GM19397 (cell line): ENCODE results near the gene CENPM.
"Not testable (repeated sequence)": the region's sequence is repeated elsewhere in the genome, so short reads cannot be mapped to it uniquely, and the experiment has no call there.

Source experiments
- ATAC-seq: cut with Tn5 transposase; IDR thresholded peaks from one replicate; pipeline ENCODE4 v1.9.1; 2021; ENCODE audit warnings: mild to moderate bottlenecking, moderate library complexity; ENCODE audit not compliant: unreplicated experiment

Gene CENPM

DNA sequence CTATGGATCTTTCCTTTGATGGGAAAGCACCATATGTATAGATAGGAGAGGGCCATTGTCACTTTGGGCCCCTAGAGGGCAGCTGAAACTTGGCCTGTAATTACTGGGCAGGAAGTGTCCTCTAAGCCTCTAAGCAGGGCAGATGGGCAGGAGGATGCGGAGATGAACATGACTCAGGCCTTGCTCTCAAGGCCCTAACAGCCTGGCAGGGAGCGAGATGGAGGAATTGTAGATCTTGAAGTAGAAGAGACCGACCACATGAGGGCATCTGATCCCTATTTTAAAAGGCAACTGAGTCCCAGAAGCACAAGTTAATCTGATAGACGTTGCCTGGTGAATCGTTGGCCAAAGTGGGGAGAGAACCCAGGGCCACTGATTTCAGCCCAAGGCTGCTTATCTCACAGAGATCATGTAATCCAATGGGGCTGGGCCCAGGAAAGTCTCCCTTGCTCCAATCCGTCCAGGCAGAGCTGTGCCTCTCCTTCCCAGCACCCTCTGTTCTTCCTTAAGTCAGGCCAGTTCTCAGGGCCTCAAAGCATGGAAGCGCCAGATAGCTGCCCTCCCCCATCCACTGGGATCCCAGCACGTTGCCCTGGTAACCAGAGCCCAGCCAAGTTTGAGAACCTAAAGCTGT is 19.8 kb upstream of the CENPM start:
- ATAC-seq = no peak

DNA sequence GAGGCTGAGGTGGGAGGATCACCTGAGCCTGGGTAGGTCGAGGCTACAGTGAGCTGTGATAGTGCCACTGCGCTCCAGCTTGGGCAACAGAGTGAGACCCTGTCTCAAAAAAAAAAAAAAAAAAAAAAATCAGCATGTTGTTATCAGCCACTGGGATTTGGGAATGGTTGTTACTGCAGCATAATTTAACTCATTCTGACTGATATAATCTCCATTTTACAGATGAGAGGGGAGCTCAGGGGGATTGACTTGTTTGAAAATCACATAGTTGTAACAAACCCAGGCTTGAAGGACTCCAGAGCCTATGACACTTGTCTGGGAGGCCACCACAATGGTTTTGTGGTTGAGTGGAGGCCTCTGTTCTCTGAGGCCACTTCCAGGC is 19.3 kb upstream of the CENPM start:
- ATAC-seq = no peak

DNA sequence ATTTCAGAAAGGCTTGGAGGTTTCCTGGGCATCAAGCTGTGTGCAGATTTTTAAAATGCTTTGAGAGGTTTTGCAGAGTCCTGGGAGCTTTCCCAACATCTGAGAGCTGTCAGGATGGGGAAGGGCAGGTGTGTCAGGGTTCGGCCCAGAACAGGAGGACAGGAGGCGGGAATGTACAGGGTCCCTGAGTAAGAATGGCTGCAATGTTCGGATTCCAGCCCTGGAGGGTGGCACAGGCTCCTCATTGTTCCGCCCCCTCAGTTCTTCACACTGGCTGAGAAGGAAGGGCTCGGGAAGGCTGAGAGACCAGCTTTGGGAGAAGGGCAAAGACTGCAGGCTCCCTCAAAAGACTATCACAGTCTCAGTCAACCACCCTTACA is 17.1 kb upstream of the CENPM start:
- ATAC-seq = no peak

DNA sequence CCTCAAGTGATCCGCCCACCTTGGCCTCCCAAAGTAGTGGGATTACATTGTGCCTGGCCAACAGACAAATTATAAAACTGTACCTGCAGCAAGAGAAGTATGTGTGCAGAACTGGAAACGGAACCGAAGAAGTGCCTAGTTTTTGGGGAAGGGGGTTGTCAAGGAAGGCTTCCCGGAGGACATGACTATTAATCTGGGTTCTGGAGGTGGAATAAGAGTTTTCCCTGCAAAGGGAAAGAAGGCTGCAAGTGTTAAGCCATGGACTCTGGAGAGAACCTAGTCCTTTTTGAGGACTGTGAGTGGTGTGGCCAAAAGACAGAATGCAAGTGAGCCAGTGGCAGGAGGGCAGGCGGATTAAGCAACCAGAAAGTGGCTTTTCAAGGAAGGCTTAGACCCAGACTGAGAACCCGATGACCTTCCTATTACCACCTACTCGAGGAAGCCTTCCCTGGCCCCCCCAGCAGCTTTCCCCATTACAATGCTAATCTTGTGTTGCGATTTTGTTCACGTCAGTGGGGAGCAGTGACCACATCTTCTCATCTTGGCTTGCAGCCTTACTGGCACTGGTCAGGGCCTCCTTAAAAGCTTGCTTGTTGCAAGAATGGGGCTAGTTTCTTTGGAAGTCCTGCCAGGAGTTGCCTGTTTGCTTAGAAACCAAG is 16.6 kb upstream of the CENPM start:
- no peak for ATAC-seq

DNA sequence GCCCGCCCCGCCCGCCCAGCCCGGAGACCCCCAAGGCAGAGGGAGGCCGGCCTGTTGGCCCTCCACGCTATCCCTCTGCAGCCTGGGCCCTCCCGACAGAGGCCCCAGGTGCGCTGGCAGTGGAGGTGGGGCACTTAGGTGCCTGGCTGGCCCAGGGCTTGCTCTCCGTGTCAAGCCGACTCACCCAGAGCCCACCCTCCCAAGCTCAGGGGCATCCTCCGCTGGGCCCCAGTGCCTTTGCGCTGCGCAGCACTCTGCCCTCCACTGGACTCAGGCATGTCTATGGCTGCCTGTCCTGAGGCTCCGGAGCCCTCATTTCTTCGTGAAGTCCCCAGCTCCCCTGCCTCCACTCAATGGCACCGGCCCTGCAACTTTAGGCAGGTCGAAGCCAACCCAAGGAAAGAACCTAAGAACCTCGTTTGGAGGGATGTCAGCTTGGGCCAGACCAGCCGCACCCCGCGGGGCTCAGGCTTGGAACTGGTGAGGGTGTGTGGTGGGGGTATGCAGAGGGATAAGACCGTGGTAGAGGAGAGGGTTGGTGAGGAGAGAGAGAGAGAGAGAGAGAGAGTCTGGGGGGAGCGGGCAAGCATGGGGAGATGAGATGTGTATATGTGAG is 11.1 kb upstream of the CENPM start:
- ATAC-seq = no peak

DNA sequence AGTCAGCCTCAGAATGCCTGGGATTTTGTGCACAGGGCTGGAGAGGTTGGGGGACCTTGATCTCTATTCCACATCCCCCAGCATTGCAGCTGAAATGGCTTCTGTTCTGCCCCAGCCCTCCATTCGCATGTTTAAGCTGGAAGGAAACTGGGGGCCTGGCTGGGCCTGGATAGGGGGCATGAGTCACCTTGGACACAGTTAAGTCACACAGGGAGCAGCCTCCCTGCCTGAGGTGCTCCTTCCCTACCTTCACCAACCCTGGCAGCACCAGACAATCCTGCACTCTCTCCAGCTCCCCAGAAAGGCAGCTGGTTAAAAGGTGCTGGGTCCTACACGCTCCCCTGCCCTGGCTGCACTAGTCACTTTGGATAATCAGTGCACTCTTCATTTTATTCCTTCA is 5.8 kb upstream of the CENPM start:
- ATAC-seq = no peak

DNA sequence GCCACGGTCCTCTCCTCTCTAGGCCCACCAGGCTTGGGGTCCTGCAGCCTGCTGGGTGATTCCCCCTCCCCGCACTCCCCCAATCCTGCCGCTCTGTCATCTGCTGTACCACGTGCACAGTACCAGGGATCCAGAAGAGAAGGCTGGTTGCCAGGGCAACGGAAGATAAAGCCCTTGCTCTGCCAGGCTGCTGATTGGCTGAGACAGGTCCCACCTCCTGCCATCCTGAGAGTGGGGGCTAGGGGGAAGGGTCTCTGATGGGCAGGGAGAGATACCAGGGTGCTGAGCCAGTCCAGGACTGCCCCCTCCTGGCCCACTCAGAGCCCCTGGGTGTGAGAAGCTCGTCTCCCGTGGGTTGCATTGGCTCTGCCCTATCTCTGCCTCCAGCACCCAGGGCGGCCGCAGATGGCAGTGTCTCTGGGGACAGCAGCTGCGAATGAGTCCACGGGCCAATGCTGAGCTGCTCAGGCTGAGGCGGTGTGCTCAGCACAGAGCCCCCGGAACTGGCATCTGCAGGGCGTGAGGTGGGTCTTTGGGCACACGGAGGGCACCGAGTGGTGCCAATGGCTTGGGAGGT is 5.0 kb upstream of the CENPM start, which contains the start of gene SMIM45:
TSS of gene SMIM45 (plus strand) at position 253 of the 577 bp plus-strand sequence.
- ATAC-seq = no peak

DNA sequence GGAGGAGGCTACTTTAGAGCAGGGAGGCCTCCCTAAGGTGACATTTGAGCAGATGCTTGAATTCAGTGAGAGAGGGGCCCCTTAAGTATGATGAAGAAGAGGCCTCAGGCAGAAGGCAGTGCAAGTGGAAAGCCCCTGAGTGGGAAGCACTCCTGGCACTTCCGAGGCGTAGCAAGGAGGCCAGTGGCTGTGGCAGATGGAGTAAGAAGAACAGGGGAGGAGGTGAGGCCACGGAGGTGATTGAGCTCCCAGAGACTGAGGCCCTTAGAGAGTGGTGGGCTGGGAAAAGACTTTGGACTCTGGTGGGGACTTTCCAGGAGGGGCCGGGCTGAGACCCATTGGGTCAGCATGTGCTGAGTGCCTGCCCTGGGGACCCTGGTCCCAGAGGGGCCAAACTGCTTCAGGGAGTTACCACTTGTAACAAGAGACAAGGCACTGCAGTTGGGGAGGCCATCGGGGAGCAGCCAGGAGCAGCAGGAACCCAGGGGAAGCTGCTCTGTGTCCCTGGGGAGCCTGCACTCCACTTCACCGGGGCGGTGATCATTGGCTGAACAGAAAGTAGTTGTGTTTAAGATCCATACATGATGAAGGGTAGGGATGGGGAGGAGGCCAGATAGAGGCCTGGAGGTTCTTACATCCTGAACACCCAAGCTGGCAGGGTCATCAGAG is 2.5 kb upstream of the CENPM start:
- no peak for ATAC-seq

DNA sequence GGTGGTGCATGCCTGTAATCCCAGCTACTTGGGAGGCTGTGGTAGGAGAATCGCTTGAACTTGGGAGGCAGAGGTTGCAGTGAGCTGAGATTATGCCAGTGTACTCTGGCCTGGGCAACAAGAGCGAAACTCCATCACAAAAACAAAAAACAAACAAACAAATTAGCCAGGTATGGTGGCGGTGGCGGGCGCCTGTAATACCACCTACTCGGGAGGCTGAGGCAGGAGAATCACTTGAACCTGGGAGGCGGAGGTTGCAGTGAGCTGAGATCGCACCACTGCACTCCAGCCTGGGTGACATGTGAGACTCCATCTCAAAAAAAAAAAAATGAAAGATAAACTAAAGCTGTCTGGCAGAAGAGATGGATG is 2.0 kb upstream of the CENPM start:
- not testable (repeated sequence) for ATAC-seq

DNA sequence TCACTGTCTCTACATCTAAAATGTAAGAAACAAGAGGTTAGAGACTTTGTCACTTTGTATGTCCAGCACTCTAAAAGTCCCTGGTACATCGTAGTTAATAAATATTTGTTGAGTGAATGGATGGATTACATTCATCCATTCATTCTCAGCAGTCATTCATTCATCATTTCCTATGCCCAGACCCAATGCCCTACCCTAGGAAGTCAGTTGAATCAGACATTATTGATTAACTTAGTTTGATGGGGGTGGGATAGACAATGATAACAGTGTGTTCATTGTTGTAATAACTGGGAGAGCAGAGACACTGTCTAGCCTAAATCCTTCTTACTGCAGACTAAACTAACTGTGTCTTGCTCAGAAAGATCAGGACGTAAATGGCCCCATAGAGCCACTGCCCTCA is 1.2 kb upstream of the CENPM start:
- no peak for ATAC-seq

DNA sequence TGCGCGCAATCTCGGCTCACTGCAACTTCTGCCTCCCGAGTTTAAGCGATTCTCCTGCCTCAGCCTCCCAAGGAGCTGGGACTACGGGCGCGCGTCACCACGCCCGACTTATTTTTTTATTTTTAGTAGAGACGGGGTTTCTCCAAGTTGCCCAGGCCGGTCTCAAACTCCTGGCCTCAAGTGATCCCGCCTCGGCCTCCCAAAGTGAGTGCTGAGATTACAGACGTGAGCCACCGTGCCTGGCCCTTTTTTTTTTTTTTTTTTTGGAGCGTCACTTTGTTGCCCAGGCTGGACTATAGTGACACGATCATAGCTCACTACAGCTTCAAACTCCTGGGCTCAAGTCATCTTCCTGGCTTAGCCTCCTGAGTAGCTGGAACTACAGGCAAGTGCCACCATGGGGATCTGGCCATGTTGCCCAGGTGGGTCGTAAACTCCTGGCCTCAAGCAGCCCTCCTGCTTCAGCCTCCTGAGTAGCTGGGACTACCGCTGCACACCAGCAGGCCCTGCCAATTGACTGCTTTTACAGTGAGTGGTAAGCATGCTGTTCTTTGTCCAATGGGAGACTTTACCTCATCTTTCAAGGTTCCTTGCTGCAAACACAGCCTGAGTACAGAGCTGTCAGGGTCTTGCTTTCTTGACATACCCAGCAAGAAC is 600 bp upstream of the CENPM start:
- ATAC-seq = no peak

DNA sequence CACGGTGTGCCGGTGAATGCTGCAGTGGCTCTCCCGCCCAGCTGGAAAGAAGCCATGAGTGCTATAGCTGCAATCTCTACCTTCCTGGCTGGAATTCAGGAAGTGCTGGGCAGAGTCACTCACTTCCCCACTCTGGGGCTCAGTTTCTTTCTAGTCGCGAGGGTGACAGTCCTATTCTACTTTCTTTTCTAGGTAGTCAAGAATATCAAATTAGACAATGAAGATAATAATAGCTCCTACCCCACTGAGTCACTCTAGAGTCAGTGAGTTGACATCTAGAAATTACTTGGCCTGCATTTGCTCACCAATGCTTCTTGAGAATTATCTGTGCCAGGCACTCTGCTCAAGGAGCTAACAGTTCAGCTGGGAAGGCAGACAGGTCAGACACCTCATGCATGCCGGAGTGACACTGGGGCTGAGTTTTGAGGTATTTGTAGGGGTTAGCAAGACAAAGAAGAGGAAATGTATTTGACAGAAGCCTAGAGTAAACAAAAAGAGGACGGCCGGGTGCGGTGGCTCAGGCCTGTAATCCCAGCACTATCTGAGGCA is 3.2 kb downstream of the CENPM start:
- no peak for ATAC-seq

DNA sequence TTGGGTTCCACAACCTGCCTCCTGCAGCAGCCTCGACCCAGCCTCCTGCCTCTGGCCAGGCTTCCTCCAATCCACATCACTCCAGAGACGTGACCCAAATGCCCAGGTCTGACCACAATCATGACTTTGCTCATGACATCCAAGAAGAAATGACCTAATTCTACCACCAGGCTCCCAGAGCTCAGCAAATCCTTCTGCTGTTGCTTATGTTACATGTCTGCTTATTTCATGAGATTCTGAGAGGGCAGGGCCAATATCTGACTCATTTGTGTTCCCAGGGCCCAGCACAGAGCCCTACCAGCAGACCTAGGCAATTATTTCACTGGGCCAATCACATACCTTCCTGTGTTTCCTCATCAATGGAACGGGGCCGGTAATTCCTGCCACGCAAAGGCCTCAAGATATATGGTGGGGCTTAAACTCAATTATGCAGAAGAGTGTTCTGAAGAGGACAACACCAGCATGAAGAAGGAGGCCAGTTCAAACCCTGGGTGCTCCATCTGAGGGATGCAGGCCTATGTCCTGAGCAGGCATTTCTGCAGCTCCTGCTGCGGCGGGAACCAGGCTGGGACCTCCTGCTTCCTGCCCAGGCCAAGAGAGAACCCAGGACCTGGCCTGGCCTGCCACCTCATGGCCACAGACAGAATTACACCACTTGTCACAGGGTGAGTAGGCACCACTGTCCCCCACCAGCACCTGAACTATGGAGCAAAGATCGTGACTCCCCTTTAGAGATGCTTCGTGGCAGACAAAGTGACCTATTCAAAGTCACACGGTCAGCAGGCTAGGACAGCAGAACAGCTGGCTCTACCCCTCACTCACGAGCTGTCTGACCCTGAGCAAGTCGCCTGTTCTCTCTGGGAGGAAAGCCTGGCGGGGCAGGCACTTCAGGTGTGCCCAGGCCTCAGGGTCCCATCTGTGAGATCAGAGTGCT is 5.9 kb downstream of the CENPM start:
- peak; percentile 37 for ATAC-seq

DNA sequence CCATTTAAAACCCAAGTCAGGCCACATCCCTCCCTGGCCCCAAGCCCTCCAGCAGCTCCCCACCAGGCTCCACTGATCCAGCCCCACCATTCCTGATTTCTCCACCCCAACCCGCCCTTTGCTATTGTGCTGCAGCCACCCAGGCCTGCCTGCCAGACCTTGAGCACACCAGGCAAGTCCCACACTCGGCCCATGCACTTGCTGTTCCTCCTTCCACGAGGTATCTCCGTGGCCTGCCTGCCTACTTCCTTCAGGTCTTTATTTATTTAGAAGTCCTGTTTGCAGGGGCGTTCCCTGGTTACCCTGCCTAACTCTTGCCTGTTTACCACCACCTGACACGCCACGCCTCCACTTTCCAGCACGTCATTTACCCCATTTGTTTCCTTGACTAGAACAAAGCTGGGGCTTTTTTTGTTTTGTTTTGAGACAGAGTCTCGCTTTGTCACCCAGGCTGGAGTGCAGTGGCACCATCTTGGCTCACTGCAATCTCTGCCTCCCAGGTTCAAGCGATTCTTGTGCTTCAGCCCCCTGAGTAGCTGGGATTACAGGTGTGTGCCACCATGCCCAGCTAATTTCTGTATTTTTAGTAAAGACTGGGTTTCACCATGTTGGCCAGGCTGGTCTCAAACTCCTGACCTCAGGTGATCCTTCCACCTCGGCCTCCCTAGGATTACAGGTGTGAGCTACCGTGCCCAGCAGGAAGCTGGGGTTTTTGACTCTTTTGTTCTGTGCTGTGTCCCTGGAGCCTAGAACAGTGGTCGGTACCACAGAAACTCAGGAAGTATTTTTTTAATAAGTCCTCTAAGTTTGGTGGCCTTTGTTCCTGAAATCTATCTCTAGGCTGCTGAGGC is 6.7 kb downstream of the CENPM start:
- peak; percentile 47 for ATAC-seq

DNA sequence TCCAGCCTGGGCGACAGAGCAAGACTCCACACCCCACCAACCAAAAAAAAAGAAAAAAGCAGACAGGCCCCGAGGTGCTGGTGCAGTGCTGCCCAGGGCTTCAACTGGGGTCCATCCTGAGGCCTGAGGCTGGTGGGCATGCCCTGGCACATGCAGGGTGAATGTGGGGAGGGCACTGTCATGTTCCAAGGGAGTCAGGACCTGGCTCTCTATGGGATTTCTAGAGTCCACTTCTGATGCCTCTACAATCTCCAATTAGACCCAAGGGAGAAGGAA is 10.1 kb downstream of the CENPM start:
- ATAC-seq = no peak

DNA sequence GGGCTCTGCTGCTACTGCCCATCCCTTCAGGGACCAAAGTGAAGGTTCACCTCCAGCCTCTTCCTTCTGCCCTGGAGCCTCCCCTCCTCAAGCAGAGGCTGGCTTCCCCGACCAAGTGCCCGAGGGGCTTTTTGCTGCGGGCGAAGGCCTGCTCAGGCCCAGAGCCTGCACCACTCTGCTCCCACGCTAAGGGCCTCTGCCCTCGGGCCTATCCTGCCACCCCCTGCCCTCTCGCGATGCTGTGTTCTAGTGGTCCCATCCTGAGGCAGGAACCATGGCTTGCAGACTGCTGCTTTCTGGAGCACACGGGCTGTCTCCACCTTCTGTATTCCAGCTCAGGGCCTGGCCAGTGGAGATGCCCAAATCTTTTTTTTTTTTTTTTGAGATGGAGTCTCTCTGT is 11.4 kb downstream of the CENPM start:
- no peak for ATAC-seq

DNA sequence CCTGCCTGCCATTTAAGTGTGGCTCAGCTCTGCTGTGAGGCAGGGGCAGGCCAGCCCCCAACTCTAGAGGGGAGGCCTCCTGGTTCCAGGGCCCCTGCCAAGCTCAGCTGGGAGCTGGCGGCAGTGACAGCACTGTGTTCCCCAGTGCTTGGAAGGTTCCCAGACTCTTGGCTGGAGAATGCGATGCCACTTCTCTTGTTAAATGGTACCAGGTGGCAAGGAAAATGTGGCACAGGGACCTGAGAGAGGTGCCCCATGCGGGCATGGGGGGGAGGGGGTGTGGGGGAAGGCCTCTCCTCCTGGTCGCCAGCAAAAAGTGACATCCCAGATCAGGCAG is 12.0 kb downstream of the CENPM start:
- no peak for ATAC-seq

DNA sequence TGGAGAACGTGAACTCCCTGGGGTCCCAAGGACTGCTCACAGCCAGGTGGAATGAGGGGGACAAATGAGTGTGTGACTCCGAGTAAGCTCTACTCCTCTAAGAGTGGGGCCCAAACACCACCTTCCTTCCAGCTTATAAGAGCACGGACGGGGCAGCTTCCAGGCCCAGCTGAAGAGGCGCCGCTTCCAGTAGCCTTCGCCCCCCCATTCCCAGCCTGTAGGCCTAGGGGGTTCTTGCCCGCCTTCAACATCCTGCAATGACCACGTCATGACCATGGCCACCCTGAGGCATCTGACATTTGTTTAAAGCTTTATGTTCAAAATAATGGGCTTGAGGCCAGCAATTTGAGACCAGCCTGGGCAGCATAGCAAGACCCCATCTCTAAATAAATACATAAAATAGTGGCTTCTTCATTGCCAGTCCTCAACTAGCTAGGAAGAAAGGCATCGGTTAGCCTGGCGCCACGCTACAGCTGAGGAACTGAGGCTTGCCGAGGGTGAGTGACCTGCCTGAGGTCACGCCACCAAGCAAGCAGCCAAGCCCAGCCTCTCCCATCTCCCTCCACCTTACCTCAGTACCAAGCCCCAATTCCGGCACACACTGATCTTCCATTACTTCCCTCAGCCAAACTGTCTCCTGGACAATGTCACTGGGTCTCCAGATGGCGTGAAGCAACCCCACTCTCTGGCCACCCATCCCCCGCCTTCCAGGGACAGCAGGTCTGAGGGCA is 12.5 kb downstream of the CENPM start:
- ATAC-seq = no peak
